ENCODE results near the gene POLR2F. TPM values are rescaled to one million over a fixed set of nuclear protein-coding genes. Genes with fewer than 3 reads are reported as not detected.
A peak's percentile ranks its signal among the peaks of the same experiment; 100 is the strongest.

POLR2F gene
- total and polyA plus RNA-seq, 11 donors: 60.7 to 218 (median 78.2) TPM

DNA sequence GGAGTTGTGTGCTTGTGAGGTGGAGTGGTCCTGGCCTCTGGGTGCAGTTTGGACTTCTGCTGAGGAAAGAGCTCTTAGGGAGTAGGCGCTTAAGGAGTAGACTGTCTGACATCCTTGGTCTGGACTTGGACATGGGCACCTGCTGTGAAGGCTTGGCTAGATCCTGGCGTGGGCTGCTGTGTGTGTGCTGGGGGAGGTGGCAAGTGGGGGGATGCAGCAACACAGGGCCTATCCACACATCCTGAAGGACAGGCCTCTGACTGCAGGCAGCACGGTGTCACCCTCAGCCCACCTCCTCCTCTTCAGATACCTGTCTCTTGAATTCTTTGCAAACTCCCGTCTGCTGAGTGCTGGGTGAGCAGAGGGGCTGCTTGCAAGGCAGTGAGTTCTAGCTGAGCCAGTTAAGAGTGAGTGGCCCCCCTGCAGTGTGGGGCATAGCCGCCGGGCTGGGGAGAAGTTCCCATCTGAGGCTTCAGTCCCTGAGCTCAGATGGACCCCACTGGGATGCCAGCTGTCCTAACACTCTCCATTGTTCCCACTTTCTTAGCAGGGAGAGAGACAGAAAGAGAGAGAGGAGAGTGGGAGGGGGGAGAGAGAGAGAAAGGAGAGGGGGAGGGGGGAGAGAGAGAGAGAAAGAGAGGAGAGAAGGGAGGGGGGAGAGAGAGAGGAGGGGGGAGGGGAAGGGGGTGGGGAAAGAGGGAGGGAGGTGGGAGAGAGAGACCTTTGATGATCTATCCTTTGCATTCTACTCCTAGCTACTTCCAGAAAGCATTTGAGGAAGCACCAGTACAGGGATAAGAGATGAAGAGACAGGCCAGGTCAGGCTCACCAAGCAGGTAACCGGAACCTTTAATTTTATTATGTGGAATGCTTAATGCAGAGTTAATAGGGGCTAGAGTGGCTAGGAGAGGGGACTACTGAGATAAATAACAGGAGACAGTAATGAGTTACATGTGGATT is 18.3 kb downstream of the POLR2F start:
- DNase-seq (no peak), ATAC-seq (no peak)
- H3K4me3 ChIP-seq: no peak overlapping the region
- no peak overlapping the region for H3K27ac ChIP-seq
- peaks cover 0 to 5% (median 0%) of the 10 kb centered on the region in 12 donors for H3K4me1 ChIP-seq
- peaks cover 0 to 35% (median 21%) of the 10 kb centered on the region in 9 donors for H3K36me3 ChIP-seq
- no peaks in the 10 kb centered on the region for H3K27me3 ChIP-seq
- 79 to 86% (median 82%) methylated on average over 7 of the region's 7 CpGs for WGBS, 4 donors
- no peaks in the 10 kb centered on the region for H3K9me3 ChIP-seq
- TF ChIP-seq, protein P1, sequence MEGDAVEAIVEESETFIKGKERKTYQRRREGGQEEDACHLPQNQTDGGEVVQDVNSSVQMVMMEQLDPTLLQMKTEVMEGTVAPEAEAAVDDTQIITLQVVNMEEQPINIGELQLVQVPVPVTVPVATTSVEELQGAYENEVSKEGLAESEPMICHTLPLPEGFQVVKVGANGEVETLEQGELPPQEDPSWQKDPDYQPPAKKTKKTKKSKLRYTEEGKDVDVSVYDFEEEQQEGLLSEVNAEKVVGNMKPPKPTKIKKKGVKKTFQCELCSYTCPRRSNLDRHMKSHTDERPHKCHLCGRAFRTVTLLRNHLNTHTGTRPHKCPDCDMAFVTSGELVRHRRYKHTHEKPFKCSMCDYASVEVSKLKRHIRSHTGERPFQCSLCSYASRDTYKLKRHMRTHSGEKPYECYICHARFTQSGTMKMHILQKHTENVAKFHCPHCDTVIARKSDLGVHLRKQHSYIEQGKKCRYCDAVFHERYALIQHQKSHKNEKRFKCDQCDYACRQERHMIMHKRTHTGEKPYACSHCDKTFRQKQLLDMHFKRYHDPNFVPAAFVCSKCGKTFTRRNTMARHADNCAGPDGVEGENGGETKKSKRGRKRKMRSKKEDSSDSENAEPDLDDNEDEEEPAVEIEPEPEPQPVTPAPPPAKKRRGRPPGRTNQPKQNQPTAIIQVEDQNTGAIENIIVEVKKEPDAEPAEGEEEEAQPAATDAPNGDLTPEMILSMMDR (IDR thresholded peaks at IDR 0.05): no peak
- no peak for TF ChIP-seq POLR2A (IDR thresholded peaks at IDR 0.05)
- intact Hi-C loops (cut with DNase I): no loop called here

DNA sequence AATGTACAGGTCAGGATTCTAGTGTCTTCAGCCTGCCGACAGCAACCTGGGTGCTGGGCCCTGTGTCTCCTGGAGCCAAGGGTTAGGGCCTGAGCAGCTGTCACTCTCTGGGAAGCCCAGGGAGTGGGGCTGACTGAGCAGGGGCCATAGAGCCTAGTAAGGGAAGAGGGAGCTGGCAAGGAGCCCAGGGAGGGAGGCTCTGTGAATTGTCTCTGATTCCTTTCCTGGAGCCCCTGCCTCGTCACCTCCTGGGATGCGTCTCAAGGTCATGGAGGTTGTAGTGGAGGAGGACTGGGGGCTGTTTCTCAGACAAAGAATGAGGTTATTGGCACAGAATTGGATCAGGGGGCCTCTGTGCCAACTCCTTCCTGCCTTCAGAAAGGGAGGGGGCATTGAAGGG is 19.0 kb downstream of the POLR2F start:
- no peak overlapping the region for H3K4me3 ChIP-seq
- 35 to 58% (median 44%) methylated on average over 3 of the region's 3 CpGs for WGBS, 4 donors
- DNase-seq (no peak), ATAC-seq (no peak)
- H3K27me3 ChIP-seq: no peaks in the 10 kb centered on the region
- intact Hi-C loops (cut with DNase I): no loop called here
- no peaks in the 10 kb centered on the region for H3K9me3 ChIP-seq
- no peak overlapping the region for H3K27ac ChIP-seq
- peaks cover 0 to 5% (median 0%) of the 10 kb centered on the region in 12 donors for H3K4me1 ChIP-seq
- TF ChIP-seq, protein P1 (IDR thresholded peaks at IDR 0.05): no peak
- TF ChIP-seq POLR2A (IDR thresholded peaks at IDR 0.05): no peak
- peaks cover 0 to 28% (median 13%) of the 10 kb centered on the region in 9 donors for H3K36me3 ChIP-seq

DNA sequence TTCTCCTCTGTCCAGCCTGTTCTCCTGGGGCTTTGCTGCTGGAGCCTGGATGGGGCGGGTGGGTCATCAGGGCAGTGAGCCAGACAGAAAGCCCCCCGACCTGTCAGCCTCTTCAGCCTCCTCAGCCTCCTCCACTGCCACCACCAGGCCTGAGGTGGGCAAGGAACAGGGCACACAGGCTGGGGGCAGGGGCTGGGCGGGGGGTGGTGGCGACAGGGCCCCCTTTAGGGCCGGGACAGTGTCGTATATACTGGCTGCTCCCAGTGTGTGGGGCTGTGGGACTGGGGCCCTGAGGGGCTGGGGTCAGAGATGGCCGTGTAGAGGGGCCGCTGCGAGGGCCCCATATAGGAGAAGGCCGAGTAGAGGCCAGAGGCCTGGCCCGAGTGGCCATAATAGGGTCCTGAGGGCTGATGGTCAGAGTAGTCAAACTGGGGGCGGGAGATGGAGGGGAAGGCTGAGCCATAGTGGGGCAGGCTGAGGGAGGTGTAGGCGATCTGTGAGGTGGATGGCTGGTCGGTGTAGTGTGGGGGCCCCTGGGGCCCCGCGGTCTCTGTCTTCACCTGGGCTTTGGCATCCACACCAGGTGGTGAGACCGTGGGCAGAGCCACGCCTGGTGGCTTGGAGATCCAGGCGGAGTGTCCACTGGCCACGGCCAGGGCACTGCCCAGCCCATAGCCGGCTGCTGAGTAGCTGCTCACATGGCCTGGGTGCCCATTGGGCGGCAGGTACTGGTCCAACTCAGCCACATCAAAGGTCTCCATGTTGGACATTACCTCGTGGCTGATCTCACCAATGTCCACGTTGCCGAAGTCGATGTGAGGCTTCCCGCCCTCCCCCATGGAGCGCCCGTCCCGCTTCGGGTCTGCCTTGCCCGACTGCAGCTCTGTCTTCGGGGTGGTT is 20.0 kb downstream of the POLR2F start:
- peaks cover 0 to 5% (median 0%) of the 10 kb centered on the region in 12 donors for H3K4me1 ChIP-seq
- no peak overlapping the region for H3K27ac ChIP-seq
- peaks cover 0 to 18% (median 3%) of the 10 kb centered on the region in 9 donors for H3K36me3 ChIP-seq
- DNase-seq (no peak), ATAC-seq (peak in 2 of 4 donors; percentile 14 to 24)
- TF ChIP-seq POLR2A (IDR thresholded peaks at IDR 0.05): no peak
- TF ChIP-seq, protein P1 (IDR thresholded peaks at IDR 0.05): no peak
- H3K27me3 ChIP-seq: no peaks in the 10 kb centered on the region
- no peak overlapping the region for H3K4me3 ChIP-seq
- intact Hi-C loops (cut with DNase I): no loop called here
- WGBS, 4 donors: 95 to 96% (median 96%) methylated on average over 29 to 33 of the region's 33 CpGs
- H3K9me3 ChIP-seq: no peaks in the 10 kb centered on the region
